Sigmoid colon (tissue), 7 donors: ENCODE measurements around the gene GJA1. TPM values are rescaled to one million over a fixed set of nuclear protein-coding genes. Genes with fewer than 3 reads are reported as not detected.
"Not testable (repeated sequence)": the region's sequence is repeated elsewhere in the genome, so short reads cannot be mapped to it uniquely, and the experiment has no call there.

Experiments used
- DNase-seq: peaks from one replicate; pipeline ENCODE4 v3.0.0-alpha.2; 2019
- H3K27ac ChIP-seq, 4 donors: fragments of 200-600 bp; sonication (generic); one replicate each; pipeline ENCODE4 v1.5.1; 2016 to 2019; ENCODE audit warnings: mild to moderate bottlenecking in 1 of 4
- H3K27me3 ChIP-seq, 3 donors: fragments of 200-600 bp; sonication (generic); one replicate each; pipeline ENCODE4 v1.5.1; 2019; ENCODE audit warnings: mild to moderate bottlenecking in 1 of 3
- H3K36me3 ChIP-seq, 4 donors: fragments of 200-600 bp; sonication (generic); one replicate each; pipeline ENCODE4 v1.5.1; 2016 to 2019
- H3K4me1 ChIP-seq, 4 donors: fragments of 200-600 bp; sonication (generic); one replicate each; pipeline ENCODE4 v1.5.1; 2017 to 2019
- H3K4me3 ChIP-seq, 4 donors: fragments of 200-600 bp; sonication (generic); one replicate each; pipeline ENCODE4 v1.5.1; 2017 to 2019; ENCODE audit warnings: mild to moderate bottlenecking in 2 of 4, moderate library complexity in 1 of 4
- H3K9me3 ChIP-seq, 4 donors: fragments of 200-600 bp in 3 of 4; sonication (generic) in 3 of 4; one replicate each; pipeline versions ENCODE4 v1.5.1 to v1.6.1; 2013 to 2019
- CTCF ChIP-seq, 4 experiments: fragments of 450-650 bp in 3 of 4; fragments of 200-600 bp in 1 of 4; IDR thresholded peaks; one replicate each; pipeline ENCODE4 v1.5.1; 2016 to 2019; ENCODE audit warnings: antibody characterized with exemption in 4 of 4, mild to moderate bottlenecking in 3 of 4, moderate library complexity in 2 of 4
- EP300 ChIP-seq, 4 donors: sonication (generic); formaldehyde crosslinking; IDR thresholded peaks; one replicate each; pipeline ENCODE4 v1.6.1; 2017; ENCODE audit warnings: antibody characterized with exemption in 4 of 4
- POLR2A ChIP-seq, 2 donors: fragments of 450-650 bp; IDR thresholded peaks; one replicate each; pipeline ENCODE4 v1.6.1; 2016; ENCODE audit warnings: antibody characterized with exemption in 2 of 2, mild to moderate bottlenecking in 2 of 2, moderate library complexity in 2 of 2
- POLR2AphosphoS5 ChIP-seq, 4 donors: sonication (generic); formaldehyde crosslinking; IDR thresholded peaks; one replicate each; pipeline ENCODE4 v1.6.1; 2017; ENCODE audit warnings: antibody characterized with exemption in 4 of 4
- WGBS, 2 donors: extraction: QIAGEN DNeasy Blood & Tissue Kit; methylation state at CpG; one replicate each; pipeline ENCODE4 v1.1.7; 2013; 5-methylcytosine and 5-hydroxymethylcytosine counted together
- intact Hi-C: fragments of 100-400 bp; cut with DNase I; formaldehyde crosslinking; loops from one replicate; pipeline ENCODE4 v1.15.1; 2023
- polyA plus RNA-seq, 3 donors: library from polyadenylated mRNA; stranded (reverse); fragments of 200-250 nt; gene quantifications; one replicate each; pipeline ENCODE4 v1.2.3, GENCODE V29; 2013
- total RNA-seq, 4 donors: library from RNA; depleted of rRNA; stranded (reverse); fragments of >200 nt; gene quantifications; one replicate each; pipeline ENCODE4 v1.1.0, GENCODE V29; 2016
- donor health status: healthy with polysubstance abuse.
- donor health status: Bipolar disorder and iron deficiency.
- donor health status: healthy.

The GJA1 gene
- total and polyA plus RNA-seq, 7 donors = 3.0 to 24.0 (median 15.0) TPM

- TF ChIP-seq POLR2AphosphoS5 (IDR thresholded peaks at IDR 0.05) = no peak
- TF ChIP-seq POLR2A (IDR thresholded peaks at IDR 0.05) = no peak
- peak; percentile 44 to 60 (median 53) for TF ChIP-seq CTCF (IDR thresholded peaks at IDR 0.05)
- no peak for TF ChIP-seq EP300 (IDR thresholded peaks at IDR 0.05)
- H3K4me1 ChIP-seq = peaks cover 0 to 6% (median 0%) of the 10 kb centered on the region in 4 donors
- intact Hi-C loops = loop anchor here (2.0 to 10.0 kb wide), 4 partner anchors 224 to 944 kb away; no protein-coding TSS in a partner anchor
- H3K36me3 ChIP-seq = no peaks in the 10 kb centered on the region
- no peak for DNase-seq
- 57 to 66% methylated on average over 10 of the region's 10 CpGs for WGBS, 2 donors
- peaks cover 0 to 23% (median 0%) of the 10 kb centered on the region in 3 donors for H3K27me3 ChIP-seq
- no peak overlapping the region for H3K27ac ChIP-seq
- no peak overlapping the region for H3K4me3 ChIP-seq
- H3K9me3 ChIP-seq = no peaks in the 10 kb centered on the region
Observed at GRCh38 chr6:121430514-121431460, 4.7 kb upstream of the GJA1 start.

GRCh38 chr6:121431776-121432175 is 3.7 kb upstream of the GJA1 start:
- Histone ChIP-seq H3K27me3 (peaks cover 0 to 33% (median 0%) of the 10 kb centered on the region in 3 donors), H3K4me1 (peaks cover 0 to 12% (median 3%) of the 10 kb centered on the region in 4 donors)
- WGBS, 2 donors = 89 to 92% methylated on average over 6 of the region's 6 CpGs
- intact Hi-C loops = loop anchor here (2.0 to 10.0 kb wide), 4 partner anchors 223 to 943 kb away; no protein-coding TSS in a partner anchor
- not testable (repeated sequence) for H3K27ac ChIP-seq, H3K36me3 ChIP-seq, DNase-seq, H3K9me3 ChIP-seq, H3K4me3 ChIP-seq

GRCh38 chr6:121434037-121434770 is 1.2 kb upstream of the GJA1 start:
- 92 to 93% methylated on average over 13 of the region's 13 CpGs for WGBS, 2 donors
- Histone ChIP-seq H3K27ac (peak overlapping the region in 1 of 4 donors; percentile 93), H3K27me3 (peaks cover 0 to 54% (median 9%) of the 10 kb centered on the region in 3 donors), H3K4me1 (peaks cover 0 to 15% (median 14%) of the 10 kb centered on the region in 4 donors), H3K4me3 (no peak overlapping the region), H3K36me3 (no peaks in the 10 kb centered on the region), H3K9me3 (no peaks in the 10 kb centered on the region)
- intact Hi-C loops = loop anchor here (5.0 to 10.0 kb wide), 3 partner anchors 221 to 941 kb away; no protein-coding TSS in a partner anchor
- no peak for TF ChIP-seq POLR2AphosphoS5 (IDR thresholded peaks at IDR 0.05)
- TF ChIP-seq EP300 (IDR thresholded peaks at IDR 0.05) = no peak
- no peak for TF ChIP-seq POLR2A (IDR thresholded peaks at IDR 0.05)
- no peak for DNase-seq

GRCh38 chr6:121436274-121436857 is 920 bp downstream of the GJA1 start:
- Histone ChIP-seq H3K4me3 (peak overlapping the region; percentile 39 to 54 (median 50)), H3K4me1 (peaks cover 0 to 15% (median 14%) of the 10 kb centered on the region in 4 donors), H3K27me3 (peaks cover 0 to 58% (median 9%) of the 10 kb centered on the region in 3 donors), H3K27ac (peak overlapping the region; percentile 56 to 93 (median 68)), H3K36me3 (no peaks in the 10 kb centered on the region), H3K9me3 (no peaks in the 10 kb centered on the region)
- intact Hi-C loops = loop anchor here (10.0 kb wide), 2 partner anchors 218 to 938 kb away; no protein-coding TSS in a partner anchor
- no peak for DNase-seq
- TF ChIP-seq POLR2AphosphoS5 (IDR thresholded peaks at IDR 0.05) (peak in 1 of 4 donors; percentile 2), POLR2A (IDR thresholded peaks at IDR 0.05) (no peak)
- WGBS, 2 donors = 3 to 4% methylated on average over 16 of the region's 16 CpGs

GRCh38 chr6:121436960-121437850 is 1.8 kb downstream of the GJA1 start:
- peak; percentile 75 for DNase-seq
- intact Hi-C loops = loop anchor here (10.0 kb wide), 2 partner anchors 218 to 938 kb away; no protein-coding TSS in a partner anchor
- Histone ChIP-seq H3K27ac (peak overlapping the region; percentile 56 to 93 (median 68)), H3K4me1 (peaks cover 0 to 15% (median 14%) of the 10 kb centered on the region in 4 donors), H3K9me3 (no peaks in the 10 kb centered on the region), H3K27me3 (peaks cover 0 to 55% (median 9%) of the 10 kb centered on the region in 3 donors), H3K36me3 (no peaks in the 10 kb centered on the region), H3K4me3 (peak overlapping the region; percentile 39 to 54 (median 50))
- no peak for TF ChIP-seq CTCF (IDR thresholded peaks at IDR 0.05)
- TF ChIP-seq EP300 (IDR thresholded peaks at IDR 0.05) = no peak
- TF ChIP-seq POLR2A (IDR thresholded peaks at IDR 0.05) = no peak
- TF ChIP-seq POLR2AphosphoS5 (IDR thresholded peaks at IDR 0.05) = peak in 2 of 4 donors; percentile 4 to 53
- 1% methylated on average over 45 of the region's 45 CpGs for WGBS, 2 donors
